Measurements from ENCODE around the gene VAX1. TPM values are rescaled to one million over a fixed set of nuclear protein-coding genes. Genes with fewer than 3 reads are reported as not detected.
A peak's percentile ranks its signal among the peaks of the same experiment; 100 is the strongest.

Gene VAX1
- total and polyA plus RNA-seq, 9 donors, result not detected

GRCh38 chr10:117170244-117170643 is 32.2 kb upstream of the VAX1 start:
- H3K4me1 ChIP-seq (ENCODE audit: control insufficient read depth, insufficient read depth, low read length), result peaks cover 23% of the 10 kb centered on the region
- no peak for DNase-seq
- no CpG with 5 or more reads among the region's 6 CpGs for WGBS (ENCODE audit: insufficient coverage)
- H3K27me3 ChIP-seq (ENCODE audit: control insufficient read depth, insufficient read depth, low read length), result peaks cover 88% of the 10 kb centered on the region
- H3K4me3 ChIP-seq (ENCODE audit: low read length), result no peak overlapping the region
- no peaks in the 10 kb centered on the region for H3K9me3 ChIP-seq (replicated peaks; ENCODE audit: control insufficient read depth, low read depth, low read length)
- no peak overlapping the region for H3K27ac ChIP-seq (ENCODE audit: low read length)
- H3K36me3 ChIP-seq (ENCODE audit: control insufficient read depth, insufficient read depth, low read length), result no peaks in the 10 kb centered on the region

GRCh38 chr10:117169480-117169879 is 31.4 kb upstream of the VAX1 start:
- Histone ChIP-seq H3K27me3 (ENCODE audit: control insufficient read depth, insufficient read depth, low read length) (peaks cover 87% of the 10 kb centered on the region), H3K4me1 (ENCODE audit: control insufficient read depth, insufficient read depth, low read length) (peaks cover 22% of the 10 kb centered on the region), H3K4me3 (ENCODE audit: low read length) (no peak overlapping the region), H3K36me3 (ENCODE audit: control insufficient read depth, insufficient read depth, low read length) (no peaks in the 10 kb centered on the region), H3K9me3 (replicated peaks; ENCODE audit: control insufficient read depth, low read depth, low read length) (no peaks in the 10 kb centered on the region), H3K27ac (ENCODE audit: low read length) (no peak overlapping the region)
- DNase-seq, result no peak
- WGBS (ENCODE audit: insufficient coverage), result 14% methylated on average over 2 of the region's 2 CpGs

- Histone ChIP-seq H3K4me3 (ENCODE audit: low read length) (no peak overlapping the region), H3K4me1 (ENCODE audit: control insufficient read depth, insufficient read depth, low read length) (peaks cover 23% of the 10 kb centered on the region), H3K36me3 (ENCODE audit: control insufficient read depth, insufficient read depth, low read length) (no peaks in the 10 kb centered on the region), H3K27me3 (ENCODE audit: control insufficient read depth, insufficient read depth, low read length) (peaks cover 87% of the 10 kb centered on the region), H3K9me3 (replicated peaks; ENCODE audit: control insufficient read depth, low read depth, low read length) (no peaks in the 10 kb centered on the region), H3K27ac (ENCODE audit: low read length) (no peak overlapping the region)
- DNase-seq, result no peak
- WGBS (ENCODE audit: insufficient coverage), result 3% methylated on average over 17 of the region's 25 CpGs
Observed at GRCh38 chr10:117168729-117169128, 30.7 kb upstream of the VAX1 start.

- H3K4me1 ChIP-seq (ENCODE audit: control insufficient read depth, insufficient read depth, low read length), result peaks cover 30% of the 10 kb centered on the region
- peaks cover 87% of the 10 kb centered on the region for H3K27me3 ChIP-seq (ENCODE audit: control insufficient read depth, insufficient read depth, low read length)
- no peak overlapping the region for H3K4me3 ChIP-seq (ENCODE audit: low read length)
- H3K27ac ChIP-seq (ENCODE audit: low read length), result no peak overlapping the region
- H3K36me3 ChIP-seq (ENCODE audit: control insufficient read depth, insufficient read depth, low read length), result no peaks in the 10 kb centered on the region
- peak; percentile 49 for DNase-seq
- H3K9me3 ChIP-seq (replicated peaks; ENCODE audit: control insufficient read depth, low read depth, low read length), result no peaks in the 10 kb centered on the region
- under 1% methylated on average over 61 of the region's 75 CpGs for WGBS (ENCODE audit: insufficient coverage)
Observed at GRCh38 chr10:117167789-117168674, 30.0 kb upstream of the VAX1 start.

- Histone ChIP-seq H3K27ac (ENCODE audit: low read length) (no peak overlapping the region), H3K27me3 (ENCODE audit: control insufficient read depth, insufficient read depth, low read length) (peaks cover 88% of the 10 kb centered on the region), H3K9me3 (replicated peaks; ENCODE audit: control insufficient read depth, low read depth, low read length) (no peaks in the 10 kb centered on the region), H3K36me3 (ENCODE audit: control insufficient read depth, insufficient read depth, low read length) (no peaks in the 10 kb centered on the region), H3K4me1 (ENCODE audit: control insufficient read depth, insufficient read depth, low read length) (peaks cover 33% of the 10 kb centered on the region), H3K4me3 (ENCODE audit: low read length) (no peak overlapping the region)
- DNase-seq, result no peak
- WGBS (ENCODE audit: insufficient coverage), result 8% methylated on average over 18 of the region's 21 CpGs
Observed at GRCh38 chr10:117167346-117167788, 29.3 kb upstream of the VAX1 start.

- H3K4me3 ChIP-seq (ENCODE audit: low read length), result no peak overlapping the region
- no peak overlapping the region for H3K27ac ChIP-seq (ENCODE audit: low read length)
- H3K4me1 ChIP-seq (ENCODE audit: control insufficient read depth, insufficient read depth, low read length), result peaks cover 33% of the 10 kb centered on the region
- no peaks in the 10 kb centered on the region for H3K9me3 ChIP-seq (replicated peaks; ENCODE audit: control insufficient read depth, low read depth, low read length)
- H3K27me3 ChIP-seq (ENCODE audit: control insufficient read depth, insufficient read depth, low read length), result peaks cover 88% of the 10 kb centered on the region
- 6% methylated on average over 34 of the region's 41 CpGs for WGBS (ENCODE audit: insufficient coverage)
- DNase-seq, result no peak
- no peaks in the 10 kb centered on the region for H3K36me3 ChIP-seq (ENCODE audit: control insufficient read depth, insufficient read depth, low read length)
Observed at GRCh38 chr10:117166418-117167345, 28.6 kb upstream of the VAX1 start.

- DNase-seq, result peak; percentile 22
- H3K27me3 ChIP-seq (ENCODE audit: control insufficient read depth, insufficient read depth, low read length), result peaks cover 89% of the 10 kb centered on the region
- WGBS (ENCODE audit: insufficient coverage), result under 1% methylated on average over 48 of the region's 51 CpGs
- H3K4me1 ChIP-seq (ENCODE audit: control insufficient read depth, insufficient read depth, low read length), result peaks cover 33% of the 10 kb centered on the region
- H3K4me3 ChIP-seq (ENCODE audit: low read length), result no peak overlapping the region
- H3K36me3 ChIP-seq (ENCODE audit: control insufficient read depth, insufficient read depth, low read length), result no peaks in the 10 kb centered on the region
- no peak overlapping the region for H3K27ac ChIP-seq (ENCODE audit: low read length)
- H3K9me3 ChIP-seq (replicated peaks; ENCODE audit: control insufficient read depth, low read depth, low read length), result no peaks in the 10 kb centered on the region
Observed at GRCh38 chr10:117165538-117166417, 27.7 kb upstream of the VAX1 start.

- Histone ChIP-seq H3K27ac (ENCODE audit: low read length) (no peak overlapping the region), H3K36me3 (ENCODE audit: control insufficient read depth, insufficient read depth, low read length) (no peaks in the 10 kb centered on the region), H3K9me3 (replicated peaks; ENCODE audit: control insufficient read depth, low read depth, low read length) (no peaks in the 10 kb centered on the region), H3K4me3 (ENCODE audit: low read length) (no peak overlapping the region), H3K4me1 (ENCODE audit: control insufficient read depth, insufficient read depth, low read length) (peaks cover 33% of the 10 kb centered on the region), H3K27me3 (ENCODE audit: control insufficient read depth, insufficient read depth, low read length) (peaks cover 91% of the 10 kb centered on the region)
- no peak for DNase-seq
- WGBS (ENCODE audit: insufficient coverage), result 0% methylated on average over 18 of the region's 32 CpGs
Observed at GRCh38 chr10:117164592-117165537, 26.8 kb upstream of the VAX1 start.
